GM19099 (cell line): ENCODE results near the gene PXDC1.

Experiments
- POLR2A ChIP-seq: IDR thresholded peaks from 3 replicates; pipeline ENCODE4 v1.6.1; 2011; ENCODE audit warnings: low read depth; ENCODE audit not compliant: insufficient read length; ENCODE audit errors: extremely low read depth

PXDC1 gene

GRCh38 chr6:3788408-3789017, 37.0 kb upstream of the PXDC1 start:
- no peak for TF ChIP-seq POLR2A

- TF ChIP-seq POLR2A: no peak
Observed at GRCh38 chr6:3786141-3786540, 34.6 kb upstream of the PXDC1 start.

- TF ChIP-seq POLR2A: no peak
Observed at GRCh38 chr6:3785745-3786098, 34.2 kb upstream of the PXDC1 start.

- no peak for TF ChIP-seq POLR2A
Observed at GRCh38 chr6:3784885-3785744, 33.6 kb upstream of the PXDC1 start.

GRCh38 chr6:3784423-3784822, 32.9 kb upstream of the PXDC1 start:
- no peak for TF ChIP-seq POLR2A

- TF ChIP-seq POLR2A: no peak
Observed at GRCh38 chr6:3782876-3783832, 31.6 kb upstream of the PXDC1 start.

- TF ChIP-seq POLR2A: no peak
Observed at GRCh38 chr6:3781504-3781903, 30.0 kb upstream of the PXDC1 start.

- no peak for TF ChIP-seq POLR2A
Observed at GRCh38 chr6:3779574-3779849, 28.0 kb upstream of the PXDC1 start.

GRCh38 chr6:3778701-3779573, 27.4 kb upstream of the PXDC1 start:
- TF ChIP-seq POLR2A: no peak

- no peak for TF ChIP-seq POLR2A
Observed at GRCh38 chr6:3777730-3778461, 26.4 kb upstream of the PXDC1 start.

- TF ChIP-seq POLR2A: no peak
Observed at GRCh38 chr6:3776881-3777507, 25.5 kb upstream of the PXDC1 start.

- no peak for TF ChIP-seq POLR2A
Observed at GRCh38 chr6:3775847-3776246, 24.3 kb upstream of the PXDC1 start.

GRCh38 chr6:3775386-3775785, 23.9 kb upstream of the PXDC1 start:
- TF ChIP-seq POLR2A: no peak
